ENCODE results near the gene IMPDH1.

Gene IMPDH1

DNA sequence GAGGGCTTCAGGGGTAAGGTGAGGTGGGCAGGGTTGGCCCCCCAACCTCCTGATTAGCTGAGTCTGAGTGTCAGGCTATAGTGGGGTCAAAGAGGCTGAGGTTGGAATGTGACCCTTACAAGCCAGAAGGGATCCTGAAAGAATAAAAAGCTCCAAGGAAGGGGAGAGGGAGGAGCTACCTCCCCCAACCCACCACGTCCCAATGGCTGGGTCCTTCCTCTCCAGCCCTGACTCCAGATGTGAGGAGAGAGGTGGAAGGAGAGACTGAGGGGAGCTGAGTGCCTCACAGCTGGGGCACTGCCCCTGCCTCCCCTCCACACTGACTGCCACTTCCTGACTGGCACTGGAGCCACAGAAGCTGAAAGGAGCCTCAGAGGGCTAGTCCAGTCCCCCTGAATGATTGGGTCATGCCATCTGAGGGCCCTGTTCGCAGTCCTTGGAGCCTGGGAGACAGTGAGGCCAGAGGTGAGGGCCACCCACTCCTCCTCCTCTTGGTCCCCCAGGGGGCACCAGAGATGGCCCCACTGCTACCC, 20.6 kb downstream of the IMPDH1 start:
- H3K4me3 ChIP-seq (ENCODE audit: low read depth, low read length) = no peak overlapping the region
- CTCF ChIA-PET = interaction anchor here (0.8 to 13.2 kb wide), 13 partner anchors 9 to 1586 kb away, joined by 3 to 690 read pairs (median 7); partner anchors contain the start of gene RBM28
- TF ChIP-seq, protein P1, sequence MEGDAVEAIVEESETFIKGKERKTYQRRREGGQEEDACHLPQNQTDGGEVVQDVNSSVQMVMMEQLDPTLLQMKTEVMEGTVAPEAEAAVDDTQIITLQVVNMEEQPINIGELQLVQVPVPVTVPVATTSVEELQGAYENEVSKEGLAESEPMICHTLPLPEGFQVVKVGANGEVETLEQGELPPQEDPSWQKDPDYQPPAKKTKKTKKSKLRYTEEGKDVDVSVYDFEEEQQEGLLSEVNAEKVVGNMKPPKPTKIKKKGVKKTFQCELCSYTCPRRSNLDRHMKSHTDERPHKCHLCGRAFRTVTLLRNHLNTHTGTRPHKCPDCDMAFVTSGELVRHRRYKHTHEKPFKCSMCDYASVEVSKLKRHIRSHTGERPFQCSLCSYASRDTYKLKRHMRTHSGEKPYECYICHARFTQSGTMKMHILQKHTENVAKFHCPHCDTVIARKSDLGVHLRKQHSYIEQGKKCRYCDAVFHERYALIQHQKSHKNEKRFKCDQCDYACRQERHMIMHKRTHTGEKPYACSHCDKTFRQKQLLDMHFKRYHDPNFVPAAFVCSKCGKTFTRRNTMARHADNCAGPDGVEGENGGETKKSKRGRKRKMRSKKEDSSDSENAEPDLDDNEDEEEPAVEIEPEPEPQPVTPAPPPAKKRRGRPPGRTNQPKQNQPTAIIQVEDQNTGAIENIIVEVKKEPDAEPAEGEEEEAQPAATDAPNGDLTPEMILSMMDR (IDR thresholded peaks at IDR 0.05; ENCODE audit: insufficient read depth, low read length, missing control alignments) = no peak
- DNase-seq (ENCODE audit: low read depth, low spot score) = no peak
- POLR2A ChIA-PET = no interaction called here

DNA sequence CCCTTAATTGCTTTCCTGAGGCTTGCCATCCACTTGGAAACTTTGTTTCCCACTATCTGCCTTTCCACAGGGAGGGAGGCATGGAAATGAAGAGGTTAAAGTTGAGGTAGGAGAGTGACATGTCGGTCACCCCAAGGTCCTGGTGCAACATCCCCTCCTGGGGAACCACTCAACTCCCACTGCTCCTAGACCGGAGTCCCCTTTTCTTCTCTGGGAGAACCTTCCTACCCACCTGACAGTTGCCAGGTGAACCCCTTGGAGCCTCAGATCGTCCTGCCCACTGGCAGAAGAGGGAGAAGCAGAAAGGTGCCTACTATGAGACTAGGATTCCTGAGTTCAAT, 21.7 kb downstream of the IMPDH1 start:
- DNase-seq (ENCODE audit: low read depth, low spot score) = no peak
- TF ChIP-seq, protein P1 (IDR thresholded peaks at IDR 0.05; ENCODE audit: insufficient read depth, low read length, missing control alignments) = no peak
- H3K4me3 ChIP-seq (ENCODE audit: low read depth, low read length) = no peak overlapping the region
- ChIA-PET POLR2A (interaction anchor here (0.9 to 2.3 kb wide), 3 partner anchors 16 to 41 kb away, joined by 3 to 9 read pairs (median 3); no protein-coding TSS in a partner anchor), CTCF (interaction anchor here (0.7 to 13.2 kb wide), 21 partner anchors 11 to 1585 kb away, joined by 3 to 690 read pairs (median 8); partner anchors contain the start of genes IMPDH1 and RBM28)

DNA sequence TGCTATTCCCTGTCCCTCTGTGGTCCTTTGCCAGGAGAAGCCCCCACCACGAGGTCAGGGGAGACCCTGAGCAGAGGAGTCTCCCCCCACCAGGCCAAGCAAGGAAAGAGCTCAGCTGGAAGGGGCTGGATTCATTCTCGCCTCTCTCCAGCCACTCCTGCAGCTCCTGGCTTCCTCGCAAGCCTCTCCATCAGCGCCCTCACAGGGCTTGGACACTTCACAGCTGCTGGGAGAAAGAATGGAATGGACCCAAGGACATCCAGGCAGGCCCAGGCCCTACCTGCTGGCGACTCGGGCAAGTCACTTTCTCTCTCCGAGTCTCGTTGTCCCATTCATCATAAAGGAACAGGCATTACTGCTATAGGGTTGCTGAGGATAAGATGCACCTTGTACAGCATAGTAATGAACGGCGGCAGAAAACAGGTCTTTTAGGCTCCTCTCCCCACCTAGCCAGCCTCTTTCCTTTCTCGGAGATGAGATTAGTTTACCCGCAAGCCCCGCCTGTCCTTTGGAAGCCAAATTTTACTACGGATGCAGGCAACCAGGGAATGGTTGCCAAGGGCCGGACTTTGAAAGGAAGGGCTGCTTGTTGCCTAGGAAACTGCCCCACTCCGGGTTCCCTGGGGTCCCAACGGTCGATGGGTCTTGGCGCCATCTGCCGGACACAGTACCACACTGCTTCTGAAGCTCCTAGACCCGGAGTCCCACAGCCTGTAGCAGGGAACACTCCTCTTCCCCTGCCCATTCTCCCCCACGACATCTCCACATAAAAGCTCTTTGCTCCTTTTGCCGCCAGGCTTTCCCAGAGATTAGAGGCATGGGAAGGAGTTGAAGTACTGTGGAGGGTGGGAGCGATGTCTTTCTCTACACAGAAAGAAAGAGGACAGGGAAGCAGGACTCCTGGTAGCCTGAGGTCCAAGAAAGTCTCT, 22.3 kb downstream of the IMPDH1 start:
- no peak for DNase-seq (ENCODE audit: low read depth, low spot score)
- POLR2A ChIA-PET = interaction anchor here (0.9 to 2.3 kb wide), 5 partner anchors 17 to 68 kb away, joined by 3 to 9 read pairs (median 3); partner anchors contain the start of genes HILPDA and IMPDH1
- TF ChIP-seq, protein P1 (IDR thresholded peaks at IDR 0.05; ENCODE audit: insufficient read depth, low read length, missing control alignments) = peak; percentile 89
- no peak overlapping the region for H3K4me3 ChIP-seq (ENCODE audit: low read depth, low read length)
- CTCF ChIA-PET = interaction anchor here (0.7 to 13.2 kb wide), 28 partner anchors 10 to 1585 kb away, joined by 3 to 690 read pairs (median 4); partner anchors contain the start of genes IMPDH1 and RBM28

DNA sequence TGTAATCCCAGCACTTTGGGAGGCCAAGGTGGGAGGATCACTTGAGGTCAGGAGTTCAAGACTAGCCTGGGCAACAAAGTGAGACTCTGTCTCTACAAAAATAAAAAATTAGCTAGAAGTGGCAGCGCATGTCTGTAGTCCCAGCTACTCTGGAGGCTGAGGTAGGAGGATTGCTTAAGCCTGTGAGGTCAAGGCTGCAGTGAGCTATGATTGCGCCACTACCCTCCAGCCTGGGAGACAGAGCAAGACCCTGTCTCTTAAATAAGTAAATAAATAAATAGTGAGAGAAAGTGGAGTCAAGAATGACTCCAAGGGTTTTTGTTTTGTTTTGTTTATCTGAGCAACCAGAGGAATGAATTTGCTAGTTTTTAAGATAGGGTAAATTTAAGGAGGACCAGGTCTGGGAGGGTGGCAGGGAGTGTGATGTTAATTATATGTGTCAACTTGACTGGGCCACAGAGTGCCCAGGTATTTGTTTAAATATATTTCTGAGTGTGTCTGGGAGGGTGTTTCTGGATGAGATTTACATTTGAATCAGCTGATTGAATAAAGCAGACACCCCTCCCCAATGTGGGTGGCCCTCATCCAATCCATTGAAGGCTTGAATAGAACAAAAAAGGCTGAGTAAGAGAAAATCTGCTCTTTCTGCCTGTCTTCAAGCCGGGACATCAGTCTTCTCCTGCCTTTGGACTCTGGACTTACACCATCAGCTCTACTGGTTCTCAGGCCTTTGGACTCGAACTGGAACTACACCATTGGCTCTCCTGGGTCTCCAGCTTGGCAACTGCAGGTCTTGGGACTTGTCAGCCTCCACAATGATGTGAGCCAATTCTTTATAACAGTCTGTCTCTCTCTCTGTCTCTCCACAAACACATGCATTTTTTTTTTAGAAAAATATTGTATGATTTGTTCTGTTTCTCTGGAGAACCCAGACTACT, 23.5 kb downstream of the IMPDH1 start:
- no peak for DNase-seq (ENCODE audit: low read depth, low spot score)
- TF ChIP-seq, protein P1 (IDR thresholded peaks at IDR 0.05; ENCODE audit: insufficient read depth, low read length, missing control alignments) = no peak
- CTCF ChIA-PET = interaction anchor here (0.8 to 13.2 kb wide), 16 partner anchors 9 to 1583 kb away, joined by 3 to 690 read pairs (median 14); partner anchors contain the start of genes IMPDH1 and RBM28
- H3K4me3 ChIP-seq (ENCODE audit: low read depth, low read length) = no peak overlapping the region
- POLR2A ChIA-PET = interaction anchor here (1.1 to 2.3 kb wide), 4 partner anchors 23 to 69 kb away, joined by 3 to 9 read pairs (median 4); partner anchors contain the start of genes HILPDA and IMPDH1

DNA sequence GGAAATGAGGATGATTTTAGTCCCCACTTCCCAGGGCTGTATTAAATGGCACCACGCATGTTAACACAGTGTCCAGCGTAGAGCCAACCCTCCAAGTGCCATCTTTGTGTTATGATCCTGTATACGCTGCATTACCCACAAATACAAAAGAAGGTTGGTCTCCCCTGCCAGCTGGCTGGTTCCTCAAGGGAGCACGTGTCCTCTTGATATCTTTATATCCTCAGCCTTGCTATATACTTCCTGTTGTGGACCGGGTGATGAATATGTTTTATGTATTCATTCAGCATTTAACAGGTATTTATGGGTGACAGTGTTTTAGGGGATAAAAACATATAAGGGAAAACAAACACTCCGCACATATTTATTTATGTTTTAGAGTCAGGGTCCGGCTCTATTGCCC, 25.1 kb downstream of the IMPDH1 start:
- no peak for DNase-seq (ENCODE audit: low read depth, low spot score)
- CTCF ChIA-PET = interaction anchor here (0.8 to 13.2 kb wide), 6 partner anchors 15 to 40 kb away, joined by 3 to 690 read pairs (median 3); partner anchors contain the start of gene RBM28
- POLR2A ChIA-PET = no interaction called here
- TF ChIP-seq, protein P1 (IDR thresholded peaks at IDR 0.05; ENCODE audit: insufficient read depth, low read length, missing control alignments) = no peak
- no peak overlapping the region for H3K4me3 ChIP-seq (ENCODE audit: low read depth, low read length)
